Measurements from ENCODE around the gene DMAC2L. TPM values are rescaled to one million over a fixed set of nuclear protein-coding genes. Genes with fewer than 3 reads are reported as not detected.
A peak's percentile ranks its signal among the peaks of the same experiment; 100 is the strongest.

Gene DMAC2L
- total RNA-seq, 1 donor from 2014 or later, result 29.3 TPM

DNA sequence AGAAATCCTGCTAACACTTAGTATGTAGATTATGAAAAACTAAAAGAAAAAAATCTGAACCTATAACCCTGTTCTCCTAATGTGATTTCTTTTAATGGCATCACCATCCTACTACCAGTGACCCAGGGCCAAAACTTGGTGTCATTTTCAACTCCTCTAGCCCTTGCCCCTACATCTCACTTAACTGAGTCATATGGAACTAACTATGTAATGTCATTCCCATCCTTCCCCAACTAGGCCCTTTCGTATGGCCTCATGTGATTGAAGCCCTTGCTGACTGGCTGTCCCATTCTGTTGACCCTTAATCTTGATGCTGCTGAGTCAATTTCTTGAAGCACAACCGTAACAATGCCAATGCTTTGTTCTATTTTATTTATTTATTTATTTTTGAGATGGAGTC lies 7.6 kb downstream of the DMAC2L start:
- intact Hi-C loops (cut with DNase I), result loop anchor here (1.0 to 5.0 kb wide), 2 partner anchors 78 to 213 kb away; partner anchors contain the start of genes CDKL1 and MAP4K5
- no peak for DNase-seq (ENCODE audit: low spot score)

GRCh38 chr14:50320283-50320682 lies 8.2 kb downstream of the DMAC2L start:
- intact Hi-C loops (cut with DNase I), result loop anchor here (1.0 to 5.0 kb wide), 2 partner anchors 77 to 212 kb away; partner anchors contain the start of genes CDKL1 and MAP4K5

GRCh38 chr14:50321009-50321660 lies 9.0 kb downstream of the DMAC2L start:
- intact Hi-C loops (cut with DNase I), result loop anchor here (5.0 kb wide), 1 partner anchor 76 kb away; the partner anchor contains the start of gene CDKL1

More at GRCh38 chr14:50320283-50320682, 8.2 kb downstream of the DMAC2L start:
- DNase-seq (ENCODE audit: low spot score), result no peak

GRCh38 chr14:50331596-50331995 lies 19.5 kb downstream of the DMAC2L start:
- intact Hi-C loops (cut with DNase I), result no loop called here
- no peak for DNase-seq (ENCODE audit: low spot score)

More at GRCh38 chr14:50321009-50321660, 9.0 kb downstream of the DMAC2L start:
- no peak for DNase-seq (ENCODE audit: low spot score)

GRCh38 chr14:50333014-50333509 lies 20.9 kb downstream of the DMAC2L start:
- DNase-seq (ENCODE audit: low spot score), result no peak
- intact Hi-C loops (cut with DNase I), result no loop called here

GRCh38 chr14:50334211-50334610 lies 22.1 kb downstream of the DMAC2L start:
- DNase-seq (ENCODE audit: low spot score), result no peak
- intact Hi-C loops (cut with DNase I), result no loop called here

DNA sequence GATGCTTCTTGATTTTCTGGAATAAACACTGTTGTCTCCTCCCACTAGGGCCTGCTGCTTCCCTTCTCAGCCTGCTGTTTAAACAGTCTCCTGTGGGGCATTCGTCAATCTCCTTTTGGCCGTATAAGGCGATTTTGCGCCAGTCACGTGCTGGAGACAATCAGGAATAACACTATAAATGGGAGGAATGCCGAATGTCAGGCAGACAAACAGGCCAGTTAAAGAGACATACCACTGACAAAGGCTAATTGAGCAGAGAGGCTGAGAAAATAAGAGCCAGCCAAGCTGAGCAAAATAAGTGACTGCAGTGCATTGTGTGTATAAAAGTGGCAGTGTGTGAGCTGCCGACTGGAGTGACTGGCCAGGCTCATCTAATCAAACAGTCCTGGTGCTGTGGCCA lies 23.3 kb downstream of the DMAC2L start:
- intact Hi-C loops (cut with DNase I), result no loop called here
- DNase-seq (ENCODE audit: low spot score), result no peak

DNA sequence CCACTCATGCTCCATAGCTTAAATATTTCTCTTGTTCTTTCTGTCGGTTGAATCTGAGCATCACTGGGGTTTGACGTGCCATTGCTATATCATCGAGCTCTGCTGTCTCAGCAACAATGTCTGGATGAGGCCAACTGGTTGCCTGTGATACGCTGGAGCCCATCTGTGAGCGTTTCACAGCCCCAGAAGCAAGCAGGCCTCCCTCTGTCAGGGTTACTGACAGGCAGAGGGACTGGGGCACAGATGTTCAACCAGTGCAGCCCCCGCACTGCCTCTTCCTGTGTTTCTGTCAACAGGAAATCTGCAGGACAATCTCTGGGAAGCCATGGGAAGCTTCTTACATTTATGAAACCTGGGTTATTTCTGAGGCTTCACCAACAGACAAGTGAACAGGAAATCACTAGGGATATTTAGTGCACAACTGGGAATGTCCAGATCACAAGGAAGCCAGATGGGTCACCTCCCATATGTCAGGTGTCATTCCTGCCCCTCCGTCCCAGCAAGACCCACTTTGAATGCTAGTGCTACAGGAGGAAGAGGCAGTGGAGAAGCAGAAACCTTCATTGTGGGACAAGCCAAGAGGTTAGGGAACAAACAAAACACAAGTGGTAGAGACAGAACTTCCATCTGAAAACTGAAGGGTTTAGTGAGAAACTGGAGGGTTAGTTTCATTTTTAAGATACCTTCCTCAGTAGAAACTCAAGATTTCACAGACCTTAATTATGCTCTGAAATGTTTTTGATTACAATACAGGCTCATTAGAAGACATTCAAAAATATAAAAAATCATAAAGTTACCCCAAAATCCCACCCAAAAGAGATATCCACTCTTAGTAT lies 24.1 kb downstream of the DMAC2L start:
- DNase-seq (ENCODE audit: low spot score), result no peak
- intact Hi-C loops (cut with DNase I), result no loop called here

DNA sequence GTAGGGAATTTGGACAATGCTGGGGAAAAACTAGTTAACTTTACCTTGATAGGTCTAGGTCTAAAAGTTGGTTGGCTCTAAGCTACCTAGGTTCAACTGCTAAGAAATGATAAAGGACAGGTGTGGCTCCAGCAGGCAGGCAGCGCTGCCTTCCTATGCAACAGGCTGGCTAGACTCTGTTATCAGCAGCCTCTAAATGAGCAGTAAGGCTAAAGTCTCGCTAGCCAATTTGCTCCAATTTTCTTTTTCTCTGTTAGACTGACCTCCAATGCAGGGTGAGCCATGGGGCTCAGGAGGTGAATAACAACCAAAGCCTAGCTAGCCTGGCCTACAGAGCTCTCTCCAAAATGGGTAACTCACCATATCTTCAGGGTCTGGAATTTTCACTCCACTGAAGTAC lies 26.5 kb downstream of the DMAC2L start:
- intact Hi-C loops (cut with DNase I), result no loop called here
- no peak for DNase-seq (ENCODE audit: low spot score)

DNA sequence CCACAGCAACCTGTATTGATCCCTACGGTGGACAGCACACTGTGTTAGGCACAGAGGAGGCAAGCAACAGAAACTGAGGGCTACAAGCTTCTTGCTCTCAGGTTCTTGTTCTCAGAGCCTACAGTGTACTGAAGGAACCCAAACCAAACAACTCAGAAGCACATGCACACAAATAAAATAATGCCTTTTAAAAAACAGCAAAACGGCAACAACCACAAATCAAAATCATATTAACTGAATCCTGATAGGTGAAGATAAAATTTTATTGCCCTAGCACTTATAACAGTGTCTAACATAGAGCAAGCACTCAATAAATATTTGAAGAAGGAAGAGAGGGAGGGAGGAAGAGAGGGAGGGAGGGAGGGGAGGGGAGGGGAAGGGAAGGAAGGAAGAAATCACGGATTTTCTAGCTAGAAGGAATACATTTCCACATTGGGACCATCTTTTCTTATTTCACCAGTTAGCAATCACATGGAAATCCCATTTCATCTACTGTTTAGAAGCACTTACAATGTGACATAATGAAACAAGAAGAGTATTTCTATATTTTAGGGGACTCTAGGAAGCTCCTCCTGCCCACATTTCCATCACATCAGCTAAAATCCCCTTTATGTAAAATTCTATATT lies 27.2 kb downstream of the DMAC2L start:
- intact Hi-C loops (cut with DNase I), result no loop called here
- DNase-seq (ENCODE audit: low spot score), result no peak

DNA sequence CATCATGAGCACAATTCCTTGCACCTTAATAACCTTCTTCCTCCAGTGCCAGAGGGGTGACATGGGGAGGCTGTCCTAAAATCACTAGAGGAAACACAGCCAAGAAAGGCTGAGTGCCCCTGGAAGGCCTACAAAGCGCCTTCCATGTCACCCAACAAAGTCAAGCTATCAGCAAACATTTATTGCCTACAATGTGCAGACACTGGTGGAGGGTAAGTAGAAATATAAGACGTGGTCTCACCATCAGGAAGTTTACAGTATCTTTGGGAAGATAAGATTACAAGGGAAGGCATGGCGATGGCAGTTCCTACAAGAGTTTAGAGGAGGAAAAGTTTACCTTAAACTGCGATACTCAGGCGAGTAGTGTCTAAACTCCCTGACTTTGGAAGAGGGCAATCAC lies 27.9 kb downstream of the DMAC2L start:
- intact Hi-C loops (cut with DNase I), result loop anchor here (5.0 kb wide), 1 partner anchor 57 kb away; the partner anchor contains the start of gene CDKL1
- no peak for DNase-seq (ENCODE audit: low spot score)

GRCh38 chr14:50340963-50341362 lies 28.8 kb downstream of the DMAC2L start:
- no peak for DNase-seq (ENCODE audit: low spot score)

DNA sequence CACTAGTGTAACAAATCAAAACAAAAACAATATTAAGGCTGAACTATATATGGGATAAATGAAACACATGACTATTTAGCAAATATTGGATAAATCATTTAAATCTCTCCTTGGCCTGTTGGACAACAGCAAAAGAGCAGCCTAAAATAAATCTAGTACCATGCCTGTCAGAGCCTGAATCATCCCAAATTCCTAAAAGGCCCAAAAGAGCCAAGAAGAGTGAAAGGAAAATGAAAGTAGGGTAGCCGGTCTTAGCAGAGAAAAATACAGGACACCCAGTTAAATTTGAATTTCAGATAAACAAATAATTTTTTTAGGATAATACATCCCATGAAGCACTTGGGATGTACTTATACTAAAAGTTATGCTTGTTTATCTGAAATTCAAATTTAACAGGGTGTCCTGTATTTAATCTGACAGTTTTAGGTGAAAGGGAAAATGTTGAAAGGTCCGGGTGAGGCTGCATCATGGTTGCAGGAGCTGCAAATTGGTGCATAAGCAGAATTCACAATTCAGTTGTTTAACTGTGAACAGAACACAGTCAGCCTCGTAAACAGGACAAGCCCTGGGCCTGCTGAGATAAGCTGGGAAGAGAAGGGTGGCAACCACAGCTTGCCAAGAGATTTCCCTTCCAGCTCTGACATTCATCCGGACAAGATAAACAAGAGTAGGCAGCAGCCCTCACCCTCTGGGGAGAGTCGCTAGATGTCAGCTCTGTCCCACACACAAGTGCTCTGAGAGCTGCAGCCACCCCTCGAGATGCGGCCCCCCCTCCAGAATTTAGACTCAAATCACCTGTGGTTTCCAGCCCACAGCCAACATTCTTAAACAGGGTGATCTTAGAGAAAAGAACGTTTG lies 30.3 kb downstream of the DMAC2L start:
- intact Hi-C loops (cut with DNase I), result loop anchor here (1.0 to 5.0 kb wide), 2 partner anchors 55 to 190 kb away; partner anchors contain the start of genes CDKL1 and MAP4K5
- peak; percentile 79 for DNase-seq (ENCODE audit: low spot score)

More at GRCh38 chr14:50340963-50341362, 28.8 kb downstream of the DMAC2L start:
- intact Hi-C loops (cut with DNase I), result loop anchor here (5.0 kb wide), 1 partner anchor 56 kb away; the partner anchor contains the start of gene CDKL1

- intact Hi-C loops (cut with DNase I), result loop anchor here (5.0 kb wide), 1 partner anchor 54 kb away; the partner anchor contains the start of gene CDKL1
- no peak for DNase-seq (ENCODE audit: low spot score)
Measured at GRCh38 chr14:50343434-50343833, 31.3 kb downstream of the DMAC2L start.

GRCh38 chr14:50344116-50344775 lies 32.1 kb downstream of the DMAC2L start:
- no peak for DNase-seq (ENCODE audit: low spot score)
- intact Hi-C loops (cut with DNase I), result loop anchor here (5.0 kb wide), 1 partner anchor 53 kb away; the partner anchor contains the start of gene CDKL1

DNA sequence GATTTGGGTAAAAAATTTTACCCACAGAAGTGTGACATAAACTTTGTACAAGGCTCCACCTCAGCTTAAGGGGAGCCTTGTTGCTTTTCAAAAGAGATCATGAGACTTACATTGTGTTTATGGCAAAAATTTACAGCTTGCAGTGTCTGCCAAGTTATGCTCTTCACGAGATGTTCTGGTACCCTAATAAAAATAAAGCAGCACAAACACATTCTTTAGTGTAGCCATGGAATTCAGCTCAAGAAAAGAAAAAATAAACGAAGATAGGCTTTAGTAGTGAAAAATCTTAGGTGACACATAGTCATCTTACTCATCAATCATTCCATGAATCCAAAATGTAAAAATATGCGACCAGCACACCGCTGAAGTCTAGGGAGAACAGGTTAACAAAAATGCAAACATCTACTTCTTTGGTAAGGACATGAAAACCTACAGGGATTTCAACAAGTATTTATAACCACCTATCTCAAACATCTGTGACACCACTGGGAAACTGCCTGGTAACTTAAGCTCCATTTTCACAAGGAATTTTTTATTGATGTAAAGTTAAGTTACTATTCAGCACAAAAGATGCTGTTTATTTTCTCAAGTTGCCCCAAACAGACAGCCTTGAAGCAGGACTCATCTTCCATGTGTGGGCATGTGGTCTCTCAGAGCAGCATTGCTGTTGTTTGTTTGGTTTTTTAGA lies 32.9 kb downstream of the DMAC2L start:
- DNase-seq (ENCODE audit: low spot score), result no peak
- intact Hi-C loops (cut with DNase I), result loop anchor here (5.0 kb wide), 1 partner anchor 52 kb away; the partner anchor contains the start of gene CDKL1

DNA sequence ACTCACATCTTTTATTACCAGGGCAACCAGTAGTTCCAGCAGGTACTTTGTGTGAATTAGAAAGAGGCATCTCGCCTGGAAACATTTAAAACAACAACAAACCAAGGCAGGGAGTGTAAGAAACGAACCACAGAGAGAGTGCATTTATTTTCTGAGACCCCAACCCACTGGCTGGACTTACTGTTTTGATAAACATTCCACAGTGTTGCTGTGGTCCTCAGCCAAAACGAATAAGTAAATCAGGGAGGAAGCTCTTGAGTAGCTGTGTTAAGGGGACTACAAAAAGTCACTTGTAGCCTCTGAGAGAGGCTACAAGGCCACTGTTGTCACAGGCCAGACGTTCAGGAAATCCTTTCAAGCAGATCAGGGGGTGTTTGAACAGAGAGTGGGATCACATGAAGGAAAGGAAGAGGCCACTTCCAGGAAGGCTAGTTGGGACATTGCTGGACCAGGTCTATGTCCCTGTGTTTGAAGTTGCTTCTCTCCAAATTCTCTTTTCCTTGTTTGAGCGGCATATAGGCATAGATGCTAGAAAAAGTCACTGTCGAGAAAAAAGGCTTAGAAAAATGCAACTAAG lies 33.8 kb downstream of the DMAC2L start:
- intact Hi-C loops (cut with DNase I), result no loop called here
- DNase-seq (ENCODE audit: low spot score), result no peak
